AG04449 (cell line): ENCODE measurements around the gene ID2.

ENCODE experiments used
- CTCF ChIA-PET: fragments of 350-600 bp; formaldehyde crosslinking; extraction: SDS; loops from one replicate; lab custom pipeline; 2021; ENCODE audit warnings: antibody characterized with exemption; lab: Yijun Ruan, JAX
- POLR2A ChIA-PET: fragments of 400-600, 350-600 bp; formaldehyde crosslinking; extraction: SDS; loops from one replicate; lab custom pipeline; 2020; ENCODE audit warnings: antibody characterized with exemption, inconsistent platforms; lab: Yijun Ruan, JAX
- DNase-seq: peaks from one replicate; pipeline ENCODE4 v3.0.0-alpha.2; 2010; ENCODE audit warnings: low read depth, low spot score
- H3K4me3 ChIP-seq: 2 replicates; pipeline ENCODE4 v1.5.1; 2011; ENCODE audit warnings: low read depth, mild to moderate bottlenecking, control low read depth, low read length
- TF ChIP-seq, protein P1 (sequence below): IDR thresholded peaks from one replicate; pipeline ENCODE4 v1.5.1; 2011; ENCODE audit warnings: mild to moderate bottlenecking, moderate library complexity, low read length, control low read depth, inconsistent platforms; ENCODE audit not compliant: insufficient read depth; ENCODE audit errors: missing control alignments

ID2 gene

GRCh38 chr2:8693157-8693821 lies 11.4 kb downstream of the ID2 start:
- DNase-seq = no peak
- ChIA-PET CTCF (interaction anchor here (1.0 to 2.6 kb wide), 5 partner anchors 9 to 525 kb away, joined by 3 to 11 read pairs (median 5); no protein-coding TSS in a partner anchor), POLR2A (interaction anchor here (0.8 to 1.0 kb wide), 2 partner anchors 10 to 12 kb away, joined by 3 read pairs; partner anchors contain the start of gene ID2)
- TF ChIP-seq, protein P1, sequence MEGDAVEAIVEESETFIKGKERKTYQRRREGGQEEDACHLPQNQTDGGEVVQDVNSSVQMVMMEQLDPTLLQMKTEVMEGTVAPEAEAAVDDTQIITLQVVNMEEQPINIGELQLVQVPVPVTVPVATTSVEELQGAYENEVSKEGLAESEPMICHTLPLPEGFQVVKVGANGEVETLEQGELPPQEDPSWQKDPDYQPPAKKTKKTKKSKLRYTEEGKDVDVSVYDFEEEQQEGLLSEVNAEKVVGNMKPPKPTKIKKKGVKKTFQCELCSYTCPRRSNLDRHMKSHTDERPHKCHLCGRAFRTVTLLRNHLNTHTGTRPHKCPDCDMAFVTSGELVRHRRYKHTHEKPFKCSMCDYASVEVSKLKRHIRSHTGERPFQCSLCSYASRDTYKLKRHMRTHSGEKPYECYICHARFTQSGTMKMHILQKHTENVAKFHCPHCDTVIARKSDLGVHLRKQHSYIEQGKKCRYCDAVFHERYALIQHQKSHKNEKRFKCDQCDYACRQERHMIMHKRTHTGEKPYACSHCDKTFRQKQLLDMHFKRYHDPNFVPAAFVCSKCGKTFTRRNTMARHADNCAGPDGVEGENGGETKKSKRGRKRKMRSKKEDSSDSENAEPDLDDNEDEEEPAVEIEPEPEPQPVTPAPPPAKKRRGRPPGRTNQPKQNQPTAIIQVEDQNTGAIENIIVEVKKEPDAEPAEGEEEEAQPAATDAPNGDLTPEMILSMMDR = peak; percentile 60
- H3K4me3 ChIP-seq = peak overlapping the region; percentile 30; the same call in 1 of the 2 replicates

DNA sequence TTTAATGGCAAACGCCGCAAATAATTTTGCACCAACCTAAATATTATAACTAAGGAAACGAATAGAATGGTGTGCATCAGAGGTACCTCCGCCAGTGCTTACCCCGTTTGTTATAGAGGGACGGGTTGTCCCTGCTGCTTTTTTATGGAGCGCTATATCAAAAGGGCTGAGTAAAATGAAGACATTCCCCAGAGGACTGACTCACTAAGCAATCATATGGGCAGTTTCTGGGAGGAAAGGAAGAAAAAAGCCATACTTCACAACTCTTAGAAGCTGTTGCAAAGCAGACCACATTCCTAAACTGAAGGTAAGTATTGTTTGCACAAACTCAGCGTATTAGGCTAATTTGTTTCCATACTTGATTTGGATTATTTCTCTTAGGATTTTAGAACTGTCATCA lies 12.9 kb downstream of the ID2 start:
- no peak for DNase-seq
- TF ChIP-seq, protein P1 = no peak
- H3K4me3 ChIP-seq = no peak overlapping the region
- CTCF ChIA-PET = interaction anchor here (1.3 kb wide), 1 partner anchor 54 kb away, joined by 3 read pairs; no protein-coding TSS in a partner anchor
- POLR2A ChIA-PET = interaction anchor here (0.7 to 1.1 kb wide), 3 partner anchors 13 to 86 kb away, joined by 3 to 4 read pairs (median 4); partner anchors contain the start of gene ID2

DNA sequence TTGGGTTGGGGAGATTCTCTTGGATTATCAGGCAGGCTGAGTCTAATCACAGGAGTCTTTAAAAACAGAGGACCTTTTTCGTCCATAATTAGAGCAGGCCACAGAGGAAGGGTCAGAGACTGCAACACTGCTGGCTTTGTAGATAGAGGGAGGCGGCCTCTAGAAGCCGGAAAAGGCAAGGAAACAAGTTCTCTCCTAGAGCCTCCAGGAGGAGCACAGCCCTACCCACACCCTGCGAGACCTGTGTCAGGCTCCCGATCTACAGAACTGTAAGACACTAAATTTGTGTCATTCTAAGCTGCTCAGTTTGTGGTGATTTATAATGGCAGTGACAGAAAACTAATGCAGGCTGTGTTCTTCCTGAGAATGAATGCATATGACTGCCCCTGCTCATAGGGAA lies 15.3 kb downstream of the ID2 start:
- CTCF ChIA-PET = interaction anchor here (1.5 kb wide), 1 partner anchor 10 kb away, joined by 3 read pairs; no protein-coding TSS in a partner anchor
- DNase-seq = no peak
- no peak overlapping the region for H3K4me3 ChIP-seq
- TF ChIP-seq, protein P1 = no peak
- POLR2A ChIA-PET = no interaction called here

GRCh38 chr2:8699839-8700238 lies 18.0 kb downstream of the ID2 start:
- ChIA-PET POLR2A (no interaction called here), CTCF (no interaction called here)
- TF ChIP-seq, protein P1 = no peak
- DNase-seq = no peak
- H3K4me3 ChIP-seq = no peak overlapping the region

DNA sequence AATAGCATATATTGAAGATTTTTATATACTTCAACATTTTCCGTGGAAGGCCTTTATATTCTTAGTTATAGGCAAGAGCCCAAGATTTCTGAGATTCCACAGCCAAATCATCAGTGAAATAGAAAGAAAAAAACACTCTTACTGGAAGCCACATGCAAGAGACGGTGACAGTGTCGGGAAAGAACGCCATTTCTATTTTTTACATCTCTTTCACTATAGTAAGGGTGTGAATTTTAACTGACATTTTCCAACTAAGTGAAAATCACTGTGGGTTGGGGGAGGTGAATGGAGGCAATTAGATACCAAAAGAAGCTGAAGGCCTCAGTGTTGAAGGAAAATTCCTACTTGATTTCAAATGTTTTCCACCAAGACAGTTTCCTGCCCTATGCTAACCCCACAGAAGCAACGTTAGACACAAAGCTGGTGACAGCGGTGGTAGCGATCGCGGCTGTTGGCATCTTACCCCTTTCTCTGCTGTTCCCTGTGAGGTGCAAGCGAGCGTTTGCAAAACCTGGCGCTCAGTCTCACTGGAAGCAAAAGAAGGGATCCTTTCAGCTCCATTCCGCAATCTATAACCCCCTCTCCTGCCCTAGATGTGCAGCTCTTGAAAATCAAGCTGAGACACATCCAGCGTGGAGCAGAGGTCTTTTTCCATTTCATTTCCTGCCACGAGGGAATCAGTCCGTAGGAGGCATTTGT lies 20.0 kb downstream of the ID2 start:
- no peak overlapping the region for H3K4me3 ChIP-seq
- DNase-seq = no peak
- TF ChIP-seq, protein P1 = no peak
- ChIA-PET CTCF (interaction anchor here (1.7 kb wide), 1 partner anchor 8 kb away, joined by 5 read pairs; no protein-coding TSS in a partner anchor), POLR2A (no interaction called here)

- no peak overlapping the region for H3K4me3 ChIP-seq
- TF ChIP-seq, protein P1 = no peak
- ChIA-PET POLR2A (no interaction called here), CTCF (no interaction called here)
- DNase-seq = no peak
Measured at GRCh38 chr2:8704906-8705305, 23.1 kb downstream of the ID2 start.
